Measurements from ENCODE around the gene SAG. TPM values are rescaled to one million over a fixed set of nuclear protein-coding genes. Genes with fewer than 3 reads are reported as not detected.
A peak's percentile ranks its signal among the peaks of the same experiment; 100 is the strongest.

SAG gene
- total RNA-seq, 1 donor from 2014 or later = not detected

GRCh38 chr2:233300401-233300800 lies 7.2 kb upstream of the SAG start:
- intact Hi-C loops (cut with micrococcal nuclease) = no loop called here
- no peak overlapping the region for H3K4me3 Mint-ChIP-seq
- H3K9me3 Mint-ChIP-seq = no peaks in the 10 kb centered on the region
- H3K36me3 Mint-ChIP-seq (ENCODE audit: low read depth) = peaks cover 8% of the 10 kb centered on the region
- H3K27me3 Mint-ChIP-seq = peaks cover 3% of the 10 kb centered on the region
- DNase-seq = no peak
- H3K27ac Mint-ChIP-seq = no peak overlapping the region
- H3K4me1 Mint-ChIP-seq = no peaks in the 10 kb centered on the region

DNA sequence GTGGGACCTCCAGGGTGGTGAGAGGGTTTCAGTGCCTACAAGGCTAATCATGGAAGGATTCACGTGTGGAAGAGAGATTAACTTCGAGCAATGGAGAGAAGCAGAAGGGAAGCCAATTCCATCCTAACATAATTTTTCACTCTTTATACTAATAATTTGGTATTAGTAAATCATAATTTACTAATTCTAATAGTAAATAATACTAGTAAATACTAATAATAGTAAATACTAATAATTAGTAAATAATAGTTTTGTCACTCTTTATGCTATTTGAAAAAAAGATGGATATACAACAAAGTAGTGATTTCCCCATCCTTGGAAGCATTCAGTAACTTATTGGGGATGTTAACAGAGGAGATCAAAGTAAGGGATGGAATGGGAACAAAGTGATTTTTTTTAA lies 6.4 kb upstream of the SAG start:
- intact Hi-C loops (cut with micrococcal nuclease) = no loop called here
- Mint-ChIP-seq H3K27me3 (peaks cover 3% of the 10 kb centered on the region), H3K27ac (no peak overlapping the region)

GRCh38 chr2:233301811-233302210 lies 5.8 kb upstream of the SAG start:
- H3K27ac Mint-ChIP-seq = no peak overlapping the region
- H3K4me1 Mint-ChIP-seq = no peaks in the 10 kb centered on the region
- H3K36me3 Mint-ChIP-seq (ENCODE audit: low read depth) = peaks cover 2% of the 10 kb centered on the region
- no peak for DNase-seq
- peaks cover 3% of the 10 kb centered on the region for H3K27me3 Mint-ChIP-seq
- no peak overlapping the region for H3K4me3 Mint-ChIP-seq
- H3K9me3 Mint-ChIP-seq = no peaks in the 10 kb centered on the region
- intact Hi-C loops (cut with micrococcal nuclease) = no loop called here

More for the DNA sequence above, 6.4 kb upstream of the SAG start:
- DNase-seq = no peak
- Mint-ChIP-seq H3K36me3 (ENCODE audit: low read depth) (peaks cover 3% of the 10 kb centered on the region), H3K9me3 (no peaks in the 10 kb centered on the region), H3K4me1 (no peaks in the 10 kb centered on the region), H3K4me3 (no peak overlapping the region)

DNA sequence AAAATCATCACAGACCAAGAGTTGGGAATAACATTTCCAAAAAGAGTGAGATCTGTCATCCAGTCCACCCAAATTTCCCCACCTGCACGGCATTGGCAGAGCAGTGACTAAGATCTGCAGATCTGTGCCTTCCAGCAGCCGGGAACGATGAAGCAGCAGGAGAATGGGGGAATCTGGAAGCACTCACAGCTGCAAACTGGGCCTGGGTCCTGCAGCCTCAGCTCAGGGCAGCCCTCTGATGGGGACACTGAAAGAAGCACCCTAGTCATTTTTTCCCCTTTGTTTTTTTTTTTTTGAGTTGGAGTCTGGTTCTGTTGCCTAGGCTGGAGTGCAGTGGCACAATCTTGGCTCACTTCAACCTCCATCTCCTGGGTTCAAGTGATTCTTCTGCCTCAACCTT lies 4.4 kb upstream of the SAG start:
- no peak for DNase-seq
- Mint-ChIP-seq H3K27ac (no peak overlapping the region), H3K4me1 (no peaks in the 10 kb centered on the region), H3K9me3 (no peaks in the 10 kb centered on the region), H3K27me3 (peaks cover 3% of the 10 kb centered on the region), H3K4me3 (no peak overlapping the region), H3K36me3 (ENCODE audit: low read depth) (no peaks in the 10 kb centered on the region)
- intact Hi-C loops (cut with micrococcal nuclease) = no loop called here

DNA sequence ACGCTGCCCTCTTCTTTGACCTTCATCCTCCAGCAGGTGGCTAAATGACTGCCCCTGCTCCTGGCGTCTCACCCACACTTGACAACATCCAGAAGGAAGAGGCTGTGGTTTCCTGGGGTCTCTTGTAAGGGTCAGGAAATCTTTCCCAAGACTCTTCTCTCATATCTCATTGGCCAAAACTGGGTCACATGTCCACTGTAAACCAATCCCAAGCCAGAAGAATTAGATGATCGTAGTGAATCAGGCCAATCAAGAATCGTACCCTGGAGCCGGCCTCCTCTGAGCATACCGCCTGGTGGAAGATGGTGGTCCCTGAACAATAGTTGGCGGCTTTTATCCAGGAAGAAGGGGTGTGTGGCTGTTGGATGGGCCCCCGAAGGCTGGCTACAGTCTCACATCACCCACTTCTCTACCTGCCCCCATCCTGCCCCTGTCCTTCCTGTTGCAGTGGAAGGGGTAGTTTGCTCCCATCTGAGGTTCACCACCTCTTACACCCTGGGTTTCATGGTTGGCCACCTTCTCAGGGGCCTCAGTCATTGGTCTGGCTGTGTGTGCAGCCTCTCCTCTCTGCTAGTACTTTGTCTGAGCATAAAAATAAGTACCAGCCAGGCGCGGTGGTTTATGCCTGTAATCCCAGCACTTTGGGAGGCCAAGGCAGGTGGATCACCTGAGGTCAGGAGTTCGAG lies 3.8 kb downstream of the SAG start:
- no peak for DNase-seq
- peaks cover 9% of the 10 kb centered on the region for H3K27me3 Mint-ChIP-seq
- no peaks in the 10 kb centered on the region for H3K9me3 Mint-ChIP-seq
- no peak overlapping the region for H3K4me3 Mint-ChIP-seq
- intact Hi-C loops (cut with micrococcal nuclease) = no loop called here
- no peak overlapping the region for H3K27ac Mint-ChIP-seq
- peaks cover 3% of the 10 kb centered on the region for H3K4me1 Mint-ChIP-seq
- H3K36me3 Mint-ChIP-seq (ENCODE audit: low read depth) = no peaks in the 10 kb centered on the region

GRCh38 chr2:233312874-233313273 lies 5.3 kb downstream of the SAG start:
- no peak for DNase-seq
- Mint-ChIP-seq H3K27me3 (peaks cover 9% of the 10 kb centered on the region), H3K4me1 (peaks cover 3% of the 10 kb centered on the region), H3K27ac (peak overlapping the region; percentile 41), H3K4me3 (no peak overlapping the region), H3K9me3 (no peaks in the 10 kb centered on the region), H3K36me3 (ENCODE audit: low read depth) (no peaks in the 10 kb centered on the region)
- intact Hi-C loops (cut with micrococcal nuclease) = no loop called here

DNA sequence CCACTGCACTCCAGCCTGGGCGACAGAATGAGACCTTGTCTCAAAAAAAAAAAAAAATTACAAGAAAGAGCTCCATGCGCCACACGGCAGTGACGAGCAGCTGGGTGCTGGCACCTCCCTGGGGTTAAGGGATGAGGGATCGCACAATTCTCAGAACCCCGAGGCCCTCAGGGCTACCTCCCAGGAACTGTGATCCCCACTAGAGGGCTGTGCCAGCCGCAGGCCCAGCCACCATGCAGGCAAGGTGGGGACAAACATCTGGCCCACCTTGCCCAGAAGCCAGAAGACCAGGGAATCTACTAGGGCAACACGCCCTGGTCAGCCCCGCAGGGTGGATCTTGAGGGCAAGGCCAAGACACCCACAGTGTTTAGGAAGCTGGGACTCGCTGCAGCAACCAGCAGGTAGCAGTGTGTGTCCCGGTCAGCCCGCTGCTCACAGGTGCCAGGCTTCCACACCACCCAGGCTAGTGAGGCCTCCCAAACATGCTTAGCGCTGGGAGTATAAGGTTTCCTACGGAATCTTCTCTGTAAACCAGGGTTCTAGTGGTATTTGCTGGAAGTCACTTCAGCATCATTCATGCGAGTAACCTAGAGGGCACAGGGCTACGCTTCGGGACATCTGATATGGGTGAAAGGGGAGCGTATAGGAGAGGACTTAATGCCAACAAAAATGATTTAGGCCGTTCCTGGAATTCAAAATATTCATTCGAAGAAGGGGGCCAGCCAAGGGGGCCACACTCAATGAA lies 6.7 kb downstream of the SAG start:
- Mint-ChIP-seq H3K27ac (no peak overlapping the region), H3K4me1 (peaks cover 3% of the 10 kb centered on the region), H3K27me3 (peaks cover 15% of the 10 kb centered on the region), H3K4me3 (no peak overlapping the region), H3K9me3 (no peaks in the 10 kb centered on the region), H3K36me3 (ENCODE audit: low read depth) (no peaks in the 10 kb centered on the region)
- intact Hi-C loops (cut with micrococcal nuclease) = no loop called here
- DNase-seq = no peak

DNA sequence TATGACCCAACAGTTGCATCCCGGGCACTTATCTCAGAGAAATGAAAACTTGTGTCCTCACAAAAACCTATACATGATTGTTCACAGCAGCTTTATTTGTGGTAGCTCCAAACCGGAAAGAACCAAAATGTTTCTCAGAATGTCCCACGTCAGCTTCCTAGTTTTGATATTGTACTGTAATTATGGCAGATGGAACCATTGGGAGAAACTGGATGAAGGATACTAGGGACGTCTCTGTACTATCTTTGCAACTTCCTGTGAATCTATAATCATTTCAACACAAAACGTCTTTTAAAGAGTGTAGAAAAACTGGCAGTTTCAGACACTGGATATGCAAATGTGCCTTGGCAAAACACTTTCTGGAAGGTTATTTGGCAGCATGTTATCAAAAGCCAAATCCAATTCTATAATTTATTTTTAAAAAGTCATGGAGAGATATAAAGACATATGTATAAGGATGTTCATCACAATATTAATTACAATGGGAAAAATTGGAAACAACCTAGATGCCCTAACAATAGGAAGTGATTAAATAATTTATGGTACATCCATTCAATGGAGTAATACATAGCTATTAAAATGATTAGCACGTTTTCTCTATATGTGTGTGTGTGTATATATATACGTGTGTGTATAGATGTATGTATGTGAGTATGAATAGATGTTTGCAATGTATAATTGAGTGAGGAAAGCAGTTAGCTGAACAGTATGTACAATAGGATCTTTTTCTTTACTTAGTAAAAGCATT lies 9.8 kb downstream of the SAG start:
- no peaks in the 10 kb centered on the region for H3K4me1 Mint-ChIP-seq
- DNase-seq = no peak
- H3K27ac Mint-ChIP-seq = no peak overlapping the region
- H3K27me3 Mint-ChIP-seq = peaks cover 13% of the 10 kb centered on the region
- intact Hi-C loops (cut with micrococcal nuclease) = no loop called here
- no peak overlapping the region for H3K4me3 Mint-ChIP-seq
- H3K36me3 Mint-ChIP-seq (ENCODE audit: low read depth) = no peaks in the 10 kb centered on the region
- H3K9me3 Mint-ChIP-seq = no peaks in the 10 kb centered on the region

DNA sequence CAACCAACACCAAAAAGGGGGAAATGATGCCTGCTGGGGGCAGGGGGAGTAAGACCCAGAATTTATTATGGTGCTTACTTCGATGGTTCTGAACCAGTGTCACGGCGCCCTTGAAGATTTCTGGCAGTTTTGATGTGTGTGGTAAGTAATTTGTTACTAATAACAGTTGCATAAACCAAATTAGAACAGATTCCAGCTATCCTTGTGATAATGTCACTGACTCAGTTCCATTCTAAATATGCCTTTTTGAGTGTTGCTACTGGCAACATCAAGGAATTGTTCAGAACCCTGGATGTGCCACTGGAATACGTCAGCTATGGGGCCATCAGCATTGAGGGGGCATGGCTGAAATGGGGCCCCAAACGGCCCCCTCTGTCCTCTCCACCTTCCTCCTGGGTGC lies 11.6 kb downstream of the SAG start:
- Mint-ChIP-seq H3K4me1 (peaks cover 3% of the 10 kb centered on the region), H3K36me3 (ENCODE audit: low read depth) (no peaks in the 10 kb centered on the region), H3K4me3 (no peak overlapping the region), H3K9me3 (no peaks in the 10 kb centered on the region), H3K27me3 (peaks cover 12% of the 10 kb centered on the region), H3K27ac (no peak overlapping the region)
- no peak for DNase-seq
- intact Hi-C loops (cut with micrococcal nuclease) = no loop called here

GRCh38 chr2:233320470-233320869 lies 12.9 kb downstream of the SAG start:
- H3K4me3 Mint-ChIP-seq = no peak overlapping the region
- intact Hi-C loops (cut with micrococcal nuclease) = no loop called here
- no peaks in the 10 kb centered on the region for H3K36me3 Mint-ChIP-seq (ENCODE audit: low read depth)
- no peak for DNase-seq
- peaks cover 3% of the 10 kb centered on the region for H3K4me1 Mint-ChIP-seq
- H3K27me3 Mint-ChIP-seq = peaks cover 12% of the 10 kb centered on the region
- H3K9me3 Mint-ChIP-seq = no peaks in the 10 kb centered on the region
- H3K27ac Mint-ChIP-seq = no peak overlapping the region

- DNase-seq = no peak
- intact Hi-C loops (cut with micrococcal nuclease) = no loop called here
- H3K4me3 Mint-ChIP-seq = no peak overlapping the region
- H3K4me1 Mint-ChIP-seq = peaks cover 3% of the 10 kb centered on the region
- H3K27me3 Mint-ChIP-seq = peaks cover 12% of the 10 kb centered on the region
- no peaks in the 10 kb centered on the region for H3K36me3 Mint-ChIP-seq (ENCODE audit: low read depth)
- H3K27ac Mint-ChIP-seq = no peak overlapping the region
- no peaks in the 10 kb centered on the region for H3K9me3 Mint-ChIP-seq
These were observed 13.6 kb downstream of the SAG start for GRCh38 chr2:233321166-233321565.

DNA sequence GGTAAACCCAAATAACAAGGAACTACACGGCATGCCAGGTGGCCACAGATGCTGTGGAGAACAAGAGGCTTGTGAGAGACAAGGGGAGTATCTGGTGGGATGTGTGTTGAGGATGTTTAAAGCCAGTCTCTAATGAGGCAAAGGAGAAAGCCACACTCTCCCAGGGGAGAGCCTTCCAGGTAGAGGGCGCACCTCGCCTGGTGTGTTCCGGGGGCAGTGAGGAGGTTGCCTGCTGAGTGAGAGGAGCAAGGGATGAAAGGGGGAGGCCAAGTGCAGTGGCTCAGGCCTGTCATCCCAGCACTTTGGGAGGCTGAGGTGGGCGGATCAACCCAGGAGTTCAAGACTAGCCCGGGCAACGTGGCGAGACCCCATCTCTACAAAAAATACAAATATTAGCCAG lies 16.2 kb downstream of the SAG start:
- DNase-seq = no peak
- no peak overlapping the region for H3K27ac Mint-ChIP-seq

DNA sequence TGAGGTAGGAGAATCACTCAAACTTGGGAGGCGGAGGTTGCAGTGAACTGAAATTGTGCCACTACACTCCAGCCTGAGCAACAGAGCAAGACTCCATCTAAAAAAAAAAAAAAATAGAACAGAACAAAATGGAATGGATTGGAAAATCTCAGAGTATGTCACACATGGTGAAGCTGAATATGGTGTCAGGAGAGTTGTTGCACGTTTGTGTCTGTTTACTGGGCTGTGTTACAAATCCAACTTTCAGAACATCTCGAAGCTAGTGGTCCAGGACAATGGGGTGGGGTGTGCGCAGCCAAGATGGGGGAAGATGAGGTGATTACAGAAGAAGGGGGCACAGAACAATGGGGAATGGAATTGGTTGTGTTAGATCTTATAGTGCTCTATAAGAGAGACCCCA lies 17.6 kb downstream of the SAG start:
- Mint-ChIP-seq H3K36me3 (ENCODE audit: low read depth) (no peaks in the 10 kb centered on the region), H3K27me3 (peaks cover 6% of the 10 kb centered on the region), H3K27ac (no peak overlapping the region), H3K9me3 (no peaks in the 10 kb centered on the region), H3K4me3 (no peak overlapping the region), H3K4me1 (peaks cover 9% of the 10 kb centered on the region)
- intact Hi-C loops (cut with micrococcal nuclease) = no loop called here
- DNase-seq = no peak

More for the DNA sequence above, 16.2 kb downstream of the SAG start:
- Mint-ChIP-seq H3K27me3 (peaks cover 7% of the 10 kb centered on the region), H3K9me3 (no peaks in the 10 kb centered on the region), H3K4me3 (no peak overlapping the region), H3K4me1 (peaks cover 3% of the 10 kb centered on the region), H3K36me3 (ENCODE audit: low read depth) (no peaks in the 10 kb centered on the region)
- intact Hi-C loops (cut with micrococcal nuclease) = no loop called here

DNA sequence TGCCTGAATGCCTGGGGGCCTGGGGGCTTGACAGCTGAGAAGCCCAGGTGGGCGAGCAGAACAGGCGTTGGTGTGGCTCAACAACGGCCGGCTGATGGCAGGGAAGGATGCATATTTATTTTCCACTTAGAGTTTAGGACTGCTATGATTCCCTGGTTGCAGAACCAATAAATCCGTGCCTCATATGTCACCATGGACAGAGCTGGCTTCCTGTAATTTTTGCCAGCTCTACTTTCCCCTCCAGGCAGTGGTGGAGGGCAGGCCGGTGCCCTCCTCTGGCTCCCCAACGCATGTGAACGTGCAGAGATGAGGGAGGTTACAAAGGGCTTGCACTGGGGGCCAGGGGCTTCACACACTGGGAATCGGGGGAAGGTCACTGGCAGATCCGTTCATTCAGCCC lies 18.2 kb downstream of the SAG start:
- DNase-seq = no peak
- intact Hi-C loops (cut with micrococcal nuclease) = no loop called here
- Mint-ChIP-seq H3K4me3 (no peak overlapping the region), H3K9me3 (no peaks in the 10 kb centered on the region), H3K27me3 (peaks cover 4% of the 10 kb centered on the region), H3K4me1 (peaks cover 9% of the 10 kb centered on the region), H3K27ac (no peak overlapping the region), H3K36me3 (ENCODE audit: low read depth) (no peaks in the 10 kb centered on the region)

Data from activated CD4-positive, alpha-beta T cell treated with anti-CD3 and anti-CD28 coated beads, Interleukin-2, amount 10 ng/mL, durations not matched to agents 24 days and 14 days (primary cell).